ENCODE measurements around the gene SMYD3. TPM values are rescaled to one million over a fixed set of nuclear protein-coding genes. Genes with fewer than 3 reads are reported as not detected.

SMYD3 gene
- total RNA-seq, 4 donors from 2014 or later, result 7.6 to 26.3 (median 13.4) TPM

DNA sequence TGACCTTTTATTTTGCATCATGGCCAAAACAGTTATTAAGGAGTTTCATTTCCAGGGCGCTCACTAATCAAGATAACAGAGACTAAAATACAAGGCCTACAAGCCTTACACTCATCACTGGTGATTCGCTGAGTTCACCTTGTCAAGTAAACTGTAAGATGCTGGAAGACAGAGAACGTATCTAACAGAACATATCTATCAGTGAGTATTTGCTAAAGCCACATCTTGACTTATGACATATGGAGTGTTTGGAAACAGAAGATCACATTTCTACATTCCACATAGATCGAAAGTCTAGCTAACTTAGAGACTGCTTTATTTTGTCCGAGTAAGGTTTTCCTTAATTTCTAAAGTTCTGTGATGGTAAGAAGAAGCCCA lies 506.5 kb downstream of the SMYD3 start:
- DNase-seq (ENCODE audit: low spot score) (no peak), ATAC-seq (ENCODE audit: low FRiP score) (no peak)
- TF ChIP-seq, protein P1, sequence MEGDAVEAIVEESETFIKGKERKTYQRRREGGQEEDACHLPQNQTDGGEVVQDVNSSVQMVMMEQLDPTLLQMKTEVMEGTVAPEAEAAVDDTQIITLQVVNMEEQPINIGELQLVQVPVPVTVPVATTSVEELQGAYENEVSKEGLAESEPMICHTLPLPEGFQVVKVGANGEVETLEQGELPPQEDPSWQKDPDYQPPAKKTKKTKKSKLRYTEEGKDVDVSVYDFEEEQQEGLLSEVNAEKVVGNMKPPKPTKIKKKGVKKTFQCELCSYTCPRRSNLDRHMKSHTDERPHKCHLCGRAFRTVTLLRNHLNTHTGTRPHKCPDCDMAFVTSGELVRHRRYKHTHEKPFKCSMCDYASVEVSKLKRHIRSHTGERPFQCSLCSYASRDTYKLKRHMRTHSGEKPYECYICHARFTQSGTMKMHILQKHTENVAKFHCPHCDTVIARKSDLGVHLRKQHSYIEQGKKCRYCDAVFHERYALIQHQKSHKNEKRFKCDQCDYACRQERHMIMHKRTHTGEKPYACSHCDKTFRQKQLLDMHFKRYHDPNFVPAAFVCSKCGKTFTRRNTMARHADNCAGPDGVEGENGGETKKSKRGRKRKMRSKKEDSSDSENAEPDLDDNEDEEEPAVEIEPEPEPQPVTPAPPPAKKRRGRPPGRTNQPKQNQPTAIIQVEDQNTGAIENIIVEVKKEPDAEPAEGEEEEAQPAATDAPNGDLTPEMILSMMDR (IDR thresholded peaks at IDR 0.05), result no peak

GRCh38 chr1:245999697-246000637 lies 507.1 kb downstream of the SMYD3 start:
- ATAC-seq (ENCODE audit: low FRiP score) (no peak), DNase-seq (ENCODE audit: low spot score) (no peak)
- TF ChIP-seq, protein P1 (IDR thresholded peaks at IDR 0.05), result no peak

DNA sequence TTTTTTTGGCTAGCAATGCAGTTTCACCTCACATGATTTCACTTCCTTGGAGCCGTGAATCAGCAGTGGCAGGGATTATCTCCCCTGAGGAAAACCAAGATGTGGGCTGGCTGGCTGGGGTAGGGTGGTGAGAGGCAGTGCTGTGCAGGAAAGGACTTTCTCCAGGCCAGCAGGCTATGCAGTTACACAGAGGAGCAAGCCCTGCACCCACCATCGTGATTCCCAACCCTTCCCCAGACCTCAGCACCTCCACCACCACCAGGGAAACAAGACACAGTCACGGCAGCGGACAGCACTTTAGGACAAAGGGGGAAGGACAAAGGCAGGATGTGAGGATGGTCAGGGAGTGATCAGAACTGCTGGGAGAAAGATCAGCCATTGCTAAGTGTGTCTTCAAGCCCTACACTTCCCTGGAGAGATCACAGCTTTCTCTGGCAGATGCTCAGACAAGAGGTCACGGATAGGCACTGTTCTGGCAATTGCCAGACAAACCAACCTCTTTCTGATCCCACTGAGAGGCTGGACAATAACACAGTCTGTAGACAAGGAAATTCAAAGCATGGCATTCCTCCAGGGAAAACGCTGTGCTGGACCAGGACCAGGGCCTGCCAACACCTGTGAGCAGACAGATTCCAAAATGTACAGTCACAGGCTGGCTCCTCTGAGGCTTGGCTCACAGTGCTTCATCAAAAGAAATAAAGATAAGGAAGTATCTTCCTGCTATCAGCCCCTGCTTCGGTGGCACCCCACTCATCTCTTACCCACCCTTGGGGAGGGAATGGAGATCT lies 509.4 kb downstream of the SMYD3 start:
- no peak for DNase-seq (ENCODE audit: low spot score)
- ATAC-seq (ENCODE audit: low FRiP score), result peak; percentile 23
- TF ChIP-seq, protein P1 (IDR thresholded peaks at IDR 0.05), result no peak

DNA sequence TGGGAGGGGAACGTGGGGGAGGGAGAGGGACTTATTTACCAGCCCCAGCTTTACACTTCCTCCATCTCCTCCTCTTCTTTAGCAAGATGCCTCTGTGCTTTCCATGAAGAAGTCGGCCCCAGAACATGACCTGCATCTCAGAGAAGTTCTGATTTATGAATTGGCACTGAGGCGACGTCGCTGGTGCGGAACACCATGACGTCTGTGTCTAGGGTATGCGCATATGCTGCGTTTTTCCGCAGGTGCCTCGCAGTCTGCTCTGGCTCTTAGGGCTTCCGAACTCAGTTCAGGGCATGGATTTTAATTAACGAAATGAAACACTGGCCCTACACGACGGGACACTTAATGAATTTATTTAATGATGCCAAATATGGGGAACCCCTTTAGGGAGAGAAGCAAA lies 510.3 kb downstream of the SMYD3 start:
- DNase-seq (ENCODE audit: low spot score) (no peak), ATAC-seq (ENCODE audit: low FRiP score) (no peak)
- TF ChIP-seq, protein P1 (IDR thresholded peaks at IDR 0.05), result no peak

DNA sequence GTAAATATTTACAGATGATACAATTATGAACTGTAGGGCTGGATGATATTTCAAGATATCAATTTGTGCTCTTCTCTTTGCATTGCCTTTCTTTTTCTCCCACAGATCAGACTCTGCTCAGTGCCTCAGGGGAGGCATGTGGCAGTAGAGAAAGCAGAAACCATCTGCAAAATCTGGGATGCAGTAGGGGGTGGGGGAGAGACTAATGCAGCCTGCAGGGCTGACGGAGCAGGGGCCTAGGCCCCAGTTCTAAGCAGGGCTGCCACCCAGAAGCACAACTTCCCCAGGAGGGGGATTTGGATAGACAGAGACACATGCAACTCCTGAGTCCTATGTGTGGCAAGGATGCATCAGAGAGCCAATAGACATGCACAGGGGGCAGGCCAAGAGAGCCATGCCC lies 511.6 kb downstream of the SMYD3 start:
- ATAC-seq (ENCODE audit: low FRiP score) (no peak), DNase-seq (ENCODE audit: low spot score) (no peak)
- TF ChIP-seq, protein P1 (IDR thresholded peaks at IDR 0.05), result no peak

GRCh38 chr1:245991266-245991665 lies 515.8 kb downstream of the SMYD3 start:
- TF ChIP-seq, protein P1 (IDR thresholded peaks at IDR 0.05), result no peak
- ATAC-seq (ENCODE audit: low FRiP score), result no peak
- no peak for DNase-seq (ENCODE audit: low spot score)

All from omental fat pad (tissue), 4 donors.